T follicular helper cell (primary cell): ENCODE measurements around the gene TMEM52.
A peak's percentile ranks its signal among the peaks of the same experiment; 100 is the strongest.
"Not testable (repeated sequence)": the region's sequence is repeated elsewhere in the genome, so short reads cannot be mapped to it uniquely, and the experiment has no call there.

Experiments used
- DNase-seq: peaks from one replicate; pipeline ENCODE4 v3.0.0-alpha.2; 2020; ENCODE audit warnings: low read depth

Gene TMEM52

DNA sequence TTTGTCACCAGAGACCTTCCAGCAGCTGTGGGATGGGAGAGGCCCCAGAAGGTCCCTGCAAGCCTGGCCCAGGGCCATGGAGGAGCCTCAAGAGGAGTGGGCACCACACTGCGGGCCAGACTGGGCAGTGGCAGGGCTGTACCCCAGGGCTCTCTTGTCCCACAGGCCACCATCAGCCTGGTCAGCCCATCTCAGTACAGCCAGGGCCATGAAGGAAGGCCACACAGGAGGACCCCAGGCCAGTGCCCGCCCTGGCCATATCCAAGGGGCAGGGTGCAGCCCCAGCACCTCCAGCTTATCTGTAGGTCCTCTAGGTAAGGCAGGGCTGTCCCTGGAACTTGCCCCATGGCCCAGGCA, 25.1 kb downstream of the TMEM52 start:
- no peak for DNase-seq

- DNase-seq, result no peak
These were observed 25.6 kb downstream of the TMEM52 start for GRCh38 chr1:1893291-1893985.

DNA sequence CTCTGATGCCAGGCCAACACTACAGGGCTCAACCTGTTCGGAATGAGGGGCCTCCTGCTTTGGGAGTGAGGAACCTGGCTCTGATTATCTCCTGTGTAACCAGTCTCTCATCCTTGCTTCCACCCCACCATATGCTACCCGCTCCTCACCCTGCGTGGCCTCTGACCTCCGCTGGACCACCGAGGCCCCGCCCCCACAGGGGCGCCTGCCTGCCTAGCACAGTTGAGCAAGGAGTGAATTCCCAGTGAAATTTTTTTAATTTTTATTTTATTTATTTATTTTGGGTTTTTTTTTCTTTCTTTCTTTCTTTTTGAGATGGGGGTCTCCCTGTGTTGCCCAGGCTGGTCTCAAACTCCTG, 26.3 kb downstream of the TMEM52 start:
- DNase-seq, result no peak

DNA sequence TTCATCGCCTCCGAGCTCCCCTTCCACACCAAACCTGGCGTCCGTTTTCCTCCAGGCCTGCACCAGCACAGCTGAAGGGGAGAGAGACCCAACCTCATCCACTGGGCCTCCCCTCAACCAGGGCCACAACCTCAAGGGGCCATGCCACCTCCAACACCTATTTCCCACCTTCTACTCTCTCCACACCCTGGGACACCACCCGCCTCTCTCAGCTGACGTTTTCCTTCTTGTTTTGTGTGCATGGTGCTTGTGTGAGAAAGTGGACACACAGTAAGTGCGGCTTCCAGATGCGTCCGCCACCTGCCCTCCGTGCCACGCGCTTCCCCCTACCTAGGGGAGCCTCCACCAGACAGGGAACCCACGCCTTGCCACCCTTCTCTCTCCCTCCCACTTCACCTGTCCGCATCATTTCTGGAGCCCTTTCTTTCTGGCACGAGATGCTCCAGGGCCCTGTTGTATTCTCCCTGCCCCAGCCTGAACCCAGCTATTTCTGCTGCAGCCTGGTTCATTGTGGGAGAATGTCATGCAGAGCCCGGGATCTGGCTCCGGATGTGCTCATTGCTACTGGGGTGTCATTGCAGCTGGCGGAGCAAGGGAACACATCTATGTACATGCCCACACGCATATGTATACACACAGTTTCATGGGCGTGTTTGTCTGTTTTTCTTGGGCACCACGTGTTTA, 26.9 kb downstream of the TMEM52 start:
- no peak for DNase-seq

DNA sequence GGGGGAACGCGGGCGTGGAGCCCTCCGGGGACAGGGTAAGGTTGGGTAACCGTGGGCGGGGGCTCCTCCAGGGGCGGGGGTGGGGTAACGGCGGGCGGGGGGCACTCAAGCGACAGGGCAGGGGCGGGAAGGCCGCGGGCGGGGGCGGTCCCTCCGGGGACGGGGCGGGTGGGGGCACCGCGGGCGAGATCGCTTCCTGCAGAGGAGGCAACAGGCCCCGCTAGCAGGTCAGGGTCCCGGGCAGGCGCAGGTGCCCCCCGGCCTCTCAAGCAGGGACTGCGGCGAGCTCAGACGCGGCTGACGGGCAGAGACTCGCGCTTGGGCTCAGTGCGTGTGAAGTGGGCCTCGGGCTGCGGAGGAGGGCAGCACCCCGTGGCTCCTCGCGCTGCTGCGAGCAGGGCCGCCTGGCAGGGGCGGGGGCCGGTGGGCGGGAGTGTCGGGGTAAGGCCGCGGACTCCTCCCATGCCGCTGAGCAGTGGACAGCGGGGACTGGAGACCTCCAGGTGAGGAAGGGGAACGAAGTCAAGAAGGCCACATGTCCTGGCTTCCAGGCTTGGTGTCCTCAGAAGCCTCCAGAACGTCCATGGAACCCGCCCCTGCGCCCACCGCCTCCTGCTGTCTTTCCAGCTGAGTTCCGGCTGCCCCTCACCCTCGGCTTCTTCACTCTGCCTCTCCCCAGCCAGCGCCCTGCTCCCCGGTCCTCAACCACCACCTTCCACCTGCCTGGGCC, 27.6 kb downstream of the TMEM52 start:
- DNase-seq, result peak; percentile 82

DNA sequence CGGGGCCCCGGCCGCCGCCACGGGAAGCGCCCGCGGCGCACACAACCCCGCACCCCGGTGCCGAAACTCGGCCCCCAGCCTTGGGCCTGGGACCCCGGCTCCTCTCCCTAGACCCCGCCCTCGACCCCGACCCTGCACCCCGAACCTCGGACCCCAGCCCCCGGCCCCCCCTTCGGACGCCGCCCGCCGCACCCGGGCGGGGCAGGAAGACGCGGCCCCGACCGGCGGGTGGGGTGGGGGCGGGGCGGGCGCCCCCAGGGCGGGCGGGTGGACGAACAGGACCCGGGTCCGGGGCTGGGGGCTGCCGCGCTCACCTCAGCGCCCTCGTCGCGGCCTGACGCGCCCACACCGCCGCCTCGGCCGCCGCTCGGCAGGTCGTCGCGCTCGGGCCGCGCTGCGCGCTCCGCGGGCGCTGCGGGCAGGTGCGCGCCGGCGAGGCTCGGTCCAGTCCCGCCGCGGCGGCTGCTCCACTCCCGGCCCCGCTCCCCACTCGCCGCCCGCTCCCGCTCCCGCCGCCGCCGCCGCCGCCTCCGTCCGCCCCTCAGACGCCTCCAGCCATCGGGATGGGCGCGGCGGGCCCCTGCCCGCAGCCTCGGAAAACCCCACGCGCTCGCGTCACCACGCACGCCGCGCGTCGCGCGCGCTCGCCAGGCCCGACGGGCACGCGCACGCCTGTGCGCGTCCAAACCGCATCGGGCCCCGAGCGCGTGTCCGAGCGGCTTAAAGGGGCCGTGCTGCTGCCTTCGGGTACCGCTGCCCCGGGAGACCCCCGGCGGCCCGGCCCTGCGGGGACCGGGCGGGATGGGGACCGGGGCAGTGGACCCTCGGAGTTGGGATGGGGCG, 28.4 kb downstream of the TMEM52 start, which contains the start of gene GNB1:
Gene GNB1 (minus strand): TSS at position 582 of the 843 bp plus-strand sequence. CDS start 65,634 bp downstream, outside the sequence.
- DNase-seq, result peak; percentile 82

- DNase-seq, result peak; percentile 24
These were observed 29.1 kb downstream of the TMEM52 start for GRCh38 chr1:1889847-1890505.

GRCh38 chr1:1889090-1889750, 29.9 kb downstream of the TMEM52 start:
- DNase-seq, result no peak

GRCh38 chr1:1883890-1884289, 35.2 kb downstream of the TMEM52 start:
- DNase-seq, result not testable (repeated sequence)

DNA sequence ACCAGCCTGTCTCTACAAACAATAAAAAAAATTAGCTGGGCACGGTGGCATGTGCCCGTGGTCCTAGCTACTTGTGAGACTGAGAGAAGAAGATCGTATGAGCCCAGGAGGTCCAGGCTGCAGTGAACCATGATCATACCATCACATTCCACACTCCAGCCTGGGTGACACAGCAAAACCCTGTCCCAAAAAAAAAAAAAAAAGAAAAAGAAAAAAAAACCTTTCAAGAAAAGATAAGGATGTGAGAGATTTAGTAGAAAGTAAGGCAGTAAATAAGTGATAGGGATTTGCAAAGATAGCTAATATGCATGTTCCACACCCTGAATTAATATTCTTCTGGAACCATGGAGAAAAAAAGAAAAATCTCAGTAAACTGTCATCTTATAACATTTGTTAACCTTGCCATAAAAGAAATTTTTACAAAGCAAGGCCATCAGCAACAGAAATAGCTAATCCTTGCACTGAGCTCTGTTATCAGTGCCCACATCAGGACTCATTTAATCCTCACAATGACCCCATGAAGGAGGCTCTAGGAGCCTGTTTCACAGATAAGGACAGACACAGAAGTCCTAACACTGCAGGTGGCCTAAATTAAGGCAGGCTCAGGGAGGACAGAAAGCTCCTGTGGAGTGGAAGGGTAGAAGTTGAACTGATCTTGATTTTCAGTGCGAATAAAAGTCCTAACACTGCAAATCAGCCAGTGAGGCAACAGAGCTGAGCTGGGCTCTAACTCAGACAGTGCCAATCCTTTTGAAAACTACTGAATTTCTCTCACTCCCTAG, 35.8 kb downstream of the TMEM52 start:
- no peak for DNase-seq

DNA sequence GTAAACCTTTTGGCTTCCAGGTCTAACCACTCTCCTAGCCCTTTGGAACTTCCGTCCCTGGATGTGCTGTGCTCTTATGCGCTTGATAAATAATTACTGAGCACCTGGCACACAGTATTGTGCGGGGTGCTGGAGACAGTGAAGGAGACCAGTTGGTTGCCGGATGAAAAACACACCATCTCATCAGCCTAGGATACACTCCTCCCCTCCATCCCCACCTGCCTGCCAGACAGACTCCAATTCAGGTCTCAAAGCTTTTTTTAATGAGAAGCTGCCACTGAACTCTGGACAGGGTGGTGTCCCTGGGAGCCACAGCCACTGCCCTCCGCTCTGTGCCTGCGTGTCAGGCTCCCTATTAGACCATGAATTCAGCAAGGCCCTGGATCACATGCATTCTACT, 37.4 kb downstream of the TMEM52 start:
- DNase-seq, result no peak

DNA sequence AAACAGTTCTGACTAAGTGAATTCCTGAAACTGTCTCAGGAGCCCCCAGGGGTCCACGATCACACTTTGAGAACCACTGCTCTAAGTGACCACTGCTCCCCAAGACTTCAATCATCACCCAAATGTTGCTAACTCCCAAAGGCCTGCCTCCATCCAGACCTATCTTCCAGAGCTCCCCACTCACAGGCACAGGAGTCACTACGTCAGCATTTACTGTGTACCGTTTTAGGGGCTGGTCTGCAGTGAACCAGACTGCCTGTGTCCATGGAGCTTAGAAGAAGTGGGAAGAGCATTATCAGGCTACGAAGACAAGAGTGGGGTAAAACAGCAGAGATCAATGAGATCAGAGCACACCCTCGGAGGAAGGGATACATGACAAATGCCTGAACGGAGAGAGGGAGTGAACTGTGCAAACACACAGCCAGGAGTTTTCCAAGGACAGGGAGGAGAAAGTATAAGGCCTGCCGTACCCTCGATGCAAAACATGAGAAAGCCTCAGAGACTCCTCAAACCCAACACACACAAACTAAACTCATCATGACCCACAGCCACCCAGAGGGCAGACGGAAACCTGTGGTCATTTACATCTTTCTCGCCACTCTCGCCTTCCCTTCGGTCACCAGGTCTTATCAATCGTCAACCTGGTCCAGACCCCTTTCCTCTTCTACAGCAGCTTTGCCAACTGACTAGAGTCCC, 38.3 kb downstream of the TMEM52 start:
- no peak for DNase-seq

- DNase-seq, result no peak
These were observed 39.1 kb downstream of the TMEM52 start for GRCh38 chr1:1879942-1880341.

GRCh38 chr1:1877865-1878436, 41.1 kb downstream of the TMEM52 start:
- no peak for DNase-seq

DNA sequence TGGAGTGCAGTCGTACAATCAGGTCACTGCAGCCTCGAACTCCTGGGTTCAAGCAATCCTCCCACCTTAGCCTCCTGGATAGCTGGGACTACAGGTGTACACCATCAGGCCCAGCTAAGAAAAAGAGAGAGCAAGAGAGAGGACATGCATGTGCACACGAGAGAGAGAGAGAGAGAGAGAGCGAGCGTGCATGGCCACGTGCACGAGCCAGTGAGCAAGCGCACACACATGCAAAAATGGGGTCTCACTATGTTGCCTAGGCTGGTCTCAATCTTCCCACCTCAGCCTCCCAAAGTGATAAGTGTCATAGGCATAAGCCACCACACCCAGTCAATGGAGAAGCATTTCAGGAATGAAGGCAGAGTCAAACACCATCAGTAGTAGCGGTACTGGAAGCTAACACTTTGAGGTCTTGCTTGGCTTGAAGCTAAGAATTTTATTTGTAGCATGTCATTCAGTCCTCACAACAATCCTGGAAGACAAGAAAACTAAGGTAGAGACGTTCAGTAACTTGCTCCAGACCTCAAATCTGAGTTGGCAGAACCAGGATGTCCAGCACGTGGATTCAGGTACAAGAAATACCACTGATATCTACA, 42.6 kb downstream of the TMEM52 start:
- DNase-seq, result no peak

DNA sequence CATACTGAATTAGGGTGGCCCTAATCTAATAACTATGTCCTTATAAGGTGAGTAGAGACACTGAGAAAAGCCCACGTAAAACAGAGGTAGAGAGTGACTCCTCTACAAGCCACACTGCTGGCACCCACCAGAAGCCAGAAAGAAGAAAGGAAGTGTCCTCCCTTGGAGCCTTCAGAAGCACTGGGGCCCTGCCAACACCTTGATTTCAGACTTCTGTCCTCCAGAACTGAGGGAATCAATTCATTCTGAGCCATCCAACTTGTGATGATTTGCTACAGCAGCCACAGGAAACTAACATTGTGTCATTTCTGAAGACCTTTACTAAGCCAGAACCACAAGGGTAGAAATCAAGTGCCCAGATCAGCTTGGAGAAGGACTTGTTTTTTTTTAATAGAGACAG, 43.1 kb downstream of the TMEM52 start:
- DNase-seq, result no peak

DNA sequence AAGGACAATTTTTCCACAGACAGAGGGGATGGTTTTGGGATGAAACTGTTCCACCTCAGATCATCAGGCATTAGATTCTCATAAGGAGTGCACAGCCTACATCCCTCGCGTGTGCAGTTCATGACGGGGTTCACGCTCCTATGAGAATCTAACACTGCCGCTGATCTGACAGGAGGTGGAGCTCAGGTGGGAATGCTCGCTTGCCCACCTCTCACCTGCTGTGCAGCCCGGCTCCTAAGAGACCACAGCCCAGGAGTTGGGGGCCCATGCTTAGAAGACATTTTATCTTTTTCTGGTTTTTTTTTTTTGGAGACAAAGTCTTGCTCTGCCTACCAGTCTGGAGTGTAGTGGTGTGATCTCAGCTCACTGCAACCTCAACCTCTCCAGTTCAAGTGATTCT, 44.2 kb downstream of the TMEM52 start:
- no peak for DNase-seq

GRCh38 chr1:1873186-1873585, 45.9 kb downstream of the TMEM52 start:
- DNase-seq, result no peak
